ENCODE results near the gene SLC10A7. TPM values are rescaled to one million over a fixed set of nuclear protein-coding genes. Genes with fewer than 3 reads are reported as not detected.

Gene SLC10A7
- total RNA-seq, 2 donors from 2014 or later = 6.0 to 7.5 TPM

DNA sequence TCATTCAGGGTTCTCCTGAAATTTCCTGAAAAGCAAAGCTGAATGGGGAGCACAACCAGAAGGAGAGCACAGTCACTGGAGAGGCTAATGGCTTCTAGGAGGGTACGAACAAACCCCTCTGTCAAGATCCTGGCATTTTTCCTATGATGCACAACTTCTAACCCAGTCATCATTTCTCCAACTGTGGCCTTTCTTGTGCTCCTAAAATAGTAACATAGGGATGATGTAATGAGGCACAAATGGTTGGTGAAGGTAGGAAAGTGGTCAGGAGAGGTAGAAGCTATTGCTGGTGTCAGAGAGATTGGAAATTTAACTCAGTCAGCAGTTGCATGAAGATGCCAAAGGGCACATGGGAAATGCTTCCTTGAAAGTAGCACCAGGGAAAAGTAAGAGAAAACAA lies 52.7 kb downstream of the SLC10A7 start:
- H3K27ac Mint-ChIP-seq = no peak overlapping the region
- no peaks in the 10 kb centered on the region for H3K36me3 Mint-ChIP-seq (ENCODE audit: low read depth)
- DNase-seq = no peak
- H3K4me1 ChIP-seq (ENCODE audit: control insufficient read depth, insufficient read depth, low read length) = no peaks in the 10 kb centered on the region
- no peaks in the 10 kb centered on the region for H3K9me3 ChIP-seq (ENCODE audit: control insufficient read depth, low read length)
- H3K27me3 Mint-ChIP-seq (ENCODE audit: insufficient read depth) = no peaks in the 10 kb centered on the region
- H3K27me3 ChIP-seq (ENCODE audit: control insufficient read depth, insufficient read depth, low read length, poor library complexity, severe bottlenecking) = no peaks in the 10 kb centered on the region
- no peak overlapping the region for H3K4me3 ChIP-seq (ENCODE audit: low read length)
- TF ChIP-seq, protein P1, sequence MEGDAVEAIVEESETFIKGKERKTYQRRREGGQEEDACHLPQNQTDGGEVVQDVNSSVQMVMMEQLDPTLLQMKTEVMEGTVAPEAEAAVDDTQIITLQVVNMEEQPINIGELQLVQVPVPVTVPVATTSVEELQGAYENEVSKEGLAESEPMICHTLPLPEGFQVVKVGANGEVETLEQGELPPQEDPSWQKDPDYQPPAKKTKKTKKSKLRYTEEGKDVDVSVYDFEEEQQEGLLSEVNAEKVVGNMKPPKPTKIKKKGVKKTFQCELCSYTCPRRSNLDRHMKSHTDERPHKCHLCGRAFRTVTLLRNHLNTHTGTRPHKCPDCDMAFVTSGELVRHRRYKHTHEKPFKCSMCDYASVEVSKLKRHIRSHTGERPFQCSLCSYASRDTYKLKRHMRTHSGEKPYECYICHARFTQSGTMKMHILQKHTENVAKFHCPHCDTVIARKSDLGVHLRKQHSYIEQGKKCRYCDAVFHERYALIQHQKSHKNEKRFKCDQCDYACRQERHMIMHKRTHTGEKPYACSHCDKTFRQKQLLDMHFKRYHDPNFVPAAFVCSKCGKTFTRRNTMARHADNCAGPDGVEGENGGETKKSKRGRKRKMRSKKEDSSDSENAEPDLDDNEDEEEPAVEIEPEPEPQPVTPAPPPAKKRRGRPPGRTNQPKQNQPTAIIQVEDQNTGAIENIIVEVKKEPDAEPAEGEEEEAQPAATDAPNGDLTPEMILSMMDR (conservative IDR thresholded peaks at IDR 0.05) = no peak
- H3K9ac ChIP-seq (ENCODE audit: extremely low read depth, low read length, poor library complexity, severe bottlenecking) = no peak overlapping the region
- H3K4me1 Mint-ChIP-seq = peaks cover 2% of the 10 kb centered on the region
- no peaks in the 10 kb centered on the region for H3K9me3 Mint-ChIP-seq
- no peak overlapping the region for H3K4me3 Mint-ChIP-seq
- H3K36me3 ChIP-seq (ENCODE audit: control insufficient read depth, insufficient read depth, low read length) = no peaks in the 10 kb centered on the region
- 83% methylated on average over 1 of the region's 1 CpG; no CpG with 5 or more reads in 1 of the 2 experiments for WGBS, 2 experiments (ENCODE audit: insufficient coverage in 1 of 2, insufficient read length in 1 of 2)
- H3K27ac ChIP-seq (ENCODE audit: low read depth, low read length) = no peak overlapping the region

DNA sequence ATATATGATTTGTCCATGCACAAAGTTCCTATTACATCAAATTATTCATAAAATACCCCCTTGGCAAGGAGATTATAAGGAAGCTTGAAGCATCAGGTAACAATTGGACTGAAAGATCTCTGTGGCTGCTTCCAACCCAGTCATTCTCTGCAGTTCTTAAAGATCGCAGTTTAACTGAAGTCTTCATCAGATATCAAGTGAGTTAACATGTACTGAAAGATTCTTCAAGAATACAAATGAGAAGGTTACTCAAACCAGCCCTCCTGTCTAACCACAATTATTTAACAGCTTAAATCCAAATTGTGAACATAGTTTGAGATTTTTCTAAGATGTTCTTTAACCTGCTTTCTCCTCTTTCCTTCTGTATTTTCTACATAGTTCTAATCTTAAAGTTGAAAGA lies 56.1 kb downstream of the SLC10A7 start:
- 100% methylated on average over 1 of the region's 1 CpG for WGBS, 2 experiments (ENCODE audit: insufficient coverage in 1 of 2, insufficient read length in 1 of 2)
- no peaks in the 10 kb centered on the region for H3K9me3 Mint-ChIP-seq

DNA sequence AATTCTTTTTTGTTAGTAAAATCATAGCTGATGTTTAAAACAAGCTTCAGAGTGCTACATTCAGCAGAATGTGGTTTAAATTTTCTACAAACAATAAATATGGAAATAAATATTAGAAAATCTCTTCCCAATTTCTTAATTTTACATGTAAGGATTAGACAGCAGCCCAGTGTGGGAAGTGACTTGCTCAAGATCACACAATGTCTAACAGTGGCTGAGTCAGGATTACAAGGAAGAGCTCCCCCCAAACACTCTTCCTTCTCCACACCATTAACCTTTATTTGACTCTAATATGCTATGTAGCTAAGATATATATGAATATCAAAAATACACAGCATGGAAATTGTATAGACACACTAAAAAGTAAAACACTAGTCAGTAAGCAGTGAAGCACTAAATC lies 59.5 kb downstream of the SLC10A7 start:
- Mint-ChIP-seq H3K9me3 (no peaks in the 10 kb centered on the region), H3K27me3 (ENCODE audit: insufficient read depth) (no peaks in the 10 kb centered on the region), H3K4me3 (no peak overlapping the region), H3K4me1 (no peaks in the 10 kb centered on the region), H3K36me3 (ENCODE audit: low read depth) (no peaks in the 10 kb centered on the region), H3K27ac (no peak overlapping the region)
- Histone ChIP-seq H3K4me3 (ENCODE audit: low read length) (no peak overlapping the region), H3K4me1 (ENCODE audit: control insufficient read depth, insufficient read depth, low read length) (no peaks in the 10 kb centered on the region), H3K27me3 (ENCODE audit: control insufficient read depth, insufficient read depth, low read length, poor library complexity, severe bottlenecking) (no peaks in the 10 kb centered on the region), H3K9me3 (ENCODE audit: control insufficient read depth, low read length) (no peaks in the 10 kb centered on the region), H3K36me3 (ENCODE audit: control insufficient read depth, insufficient read depth, low read length) (no peaks in the 10 kb centered on the region), H3K27ac (ENCODE audit: low read depth, low read length) (no peak overlapping the region), H3K9ac (ENCODE audit: extremely low read depth, low read length, poor library complexity, severe bottlenecking) (no peak overlapping the region)
- DNase-seq = no peak
- TF ChIP-seq, protein P1 (conservative IDR thresholded peaks at IDR 0.05) = no peak

More for the DNA sequence above, 56.1 kb downstream of the SLC10A7 start:
- Mint-ChIP-seq H3K27me3 (ENCODE audit: insufficient read depth) (no peaks in the 10 kb centered on the region), H3K4me1 (no peaks in the 10 kb centered on the region), H3K27ac (no peak overlapping the region), H3K4me3 (no peak overlapping the region), H3K36me3 (ENCODE audit: low read depth) (no peaks in the 10 kb centered on the region)
- no peak overlapping the region for H3K27ac ChIP-seq (ENCODE audit: low read depth, low read length)
- no peak overlapping the region for H3K9ac ChIP-seq (ENCODE audit: extremely low read depth, low read length, poor library complexity, severe bottlenecking)
- H3K27me3 ChIP-seq (ENCODE audit: control insufficient read depth, insufficient read depth, low read length, poor library complexity, severe bottlenecking) = no peaks in the 10 kb centered on the region
- DNase-seq = no peak
- H3K4me3 ChIP-seq (ENCODE audit: low read length) = no peak overlapping the region
- no peaks in the 10 kb centered on the region for H3K9me3 ChIP-seq (ENCODE audit: control insufficient read depth, low read length)
- no peaks in the 10 kb centered on the region for H3K36me3 ChIP-seq (ENCODE audit: control insufficient read depth, insufficient read depth, low read length)
- TF ChIP-seq, protein P1 (conservative IDR thresholded peaks at IDR 0.05) = no peak
- H3K4me1 ChIP-seq (ENCODE audit: control insufficient read depth, insufficient read depth, low read length) = no peaks in the 10 kb centered on the region

Measured in endodermal cell (in vitro differentiated cells).